GM12801 (cell line): ENCODE results near the gene HAPLN3.

ENCODE experiments used
- CTCF ChIP-seq: IDR thresholded peaks from one replicate; pipeline ENCODE4 v1.5.1; 2011; ENCODE audit warnings: control low read depth; ENCODE audit not compliant: insufficient read length; ENCODE audit errors: extremely low read depth

HAPLN3 gene

GRCh38 chr15:88873786-88874185 is 21.6 kb downstream of the HAPLN3 start:
- no peak for TF ChIP-seq CTCF

- TF ChIP-seq CTCF: no peak
Observed at GRCh38 chr15:88872706-88873105, 22.6 kb downstream of the HAPLN3 start.

GRCh38 chr15:88872106-88872505 is 23.2 kb downstream of the HAPLN3 start:
- no peak for TF ChIP-seq CTCF

GRCh38 chr15:88871313-88871712 is 24.0 kb downstream of the HAPLN3 start:
- TF ChIP-seq CTCF: no peak

GRCh38 chr15:88866295-88866881 is 29.0 kb downstream of the HAPLN3 start:
- TF ChIP-seq CTCF: no peak

GRCh38 chr15:88865498-88866099 is 29.7 kb downstream of the HAPLN3 start:
- TF ChIP-seq CTCF: no peak

- no peak for TF ChIP-seq CTCF
Observed at GRCh38 chr15:88864861-88865497, 30.4 kb downstream of the HAPLN3 start.
